ENCODE measurements around the gene RIC8B. TPM values are rescaled to one million over a fixed set of nuclear protein-coding genes. Genes with fewer than 3 reads are reported as not detected.
A peak's percentile ranks its signal among the peaks of the same experiment; 100 is the strongest.

RIC8B gene
- total RNA-seq, 4 donors from 2014 or later: 10.5 to 19.5 (median 16.6) TPM

DNA sequence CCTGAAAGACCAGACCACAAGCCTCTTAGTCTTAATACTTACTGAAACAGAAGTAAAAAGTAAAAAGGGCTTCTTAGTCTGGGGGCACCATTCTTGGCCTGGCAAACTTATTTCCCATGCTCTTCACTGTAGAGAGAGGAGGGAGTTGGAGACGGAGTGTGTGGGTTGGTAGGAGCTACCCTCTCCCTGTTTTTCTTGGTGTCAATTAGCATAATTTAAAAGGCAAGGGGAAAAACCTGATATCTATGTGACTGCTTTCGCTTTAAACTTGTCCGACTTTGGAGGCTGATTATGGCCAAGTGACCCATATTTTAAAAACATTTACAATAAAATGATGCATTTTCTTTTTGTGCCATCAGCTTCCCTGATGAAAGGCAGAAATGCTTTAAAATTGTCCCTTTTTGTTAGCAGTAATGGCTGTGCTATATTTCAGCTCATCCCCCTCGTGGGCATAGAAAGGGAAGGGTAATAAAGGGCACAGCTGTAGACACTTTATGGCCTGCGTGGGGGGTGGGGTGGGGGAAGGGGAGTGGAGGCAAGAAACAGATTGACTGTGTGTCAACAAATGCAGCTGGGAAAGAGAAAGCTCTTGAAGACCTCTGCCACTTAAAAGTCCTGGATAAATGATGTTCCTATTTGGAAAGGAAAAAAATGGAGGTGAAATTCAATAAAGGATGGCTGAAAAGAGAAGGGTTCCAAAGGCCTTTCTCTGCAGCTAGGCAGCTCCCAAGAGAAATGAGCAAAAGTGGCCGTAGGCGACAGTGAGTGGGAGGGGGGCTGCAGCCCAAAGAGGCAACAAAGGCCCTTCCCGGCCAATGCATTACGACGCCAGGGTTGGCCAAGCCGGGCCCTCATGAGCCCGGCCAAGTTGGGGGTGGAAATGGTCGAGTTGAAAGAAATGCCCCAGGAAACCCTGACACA lies 123.8 kb downstream of the RIC8B start:
- intact Hi-C loops (cut with DNase I; ENCODE audit: low total_unique reads): no loop called here
- H3K36me3 ChIP-seq: no peaks in the 10 kb centered on the region
- H3K27ac ChIP-seq: peak overlapping the region in 1 of 4 donors; percentile 11
- H3K27me3 ChIP-seq: peaks cover 4% of the 10 kb centered on the region
- in situ Hi-C loops (cut with MboI; ENCODE audit: low pct_ligation_motif_present in 1 of 4, low pct_unique_long_range_greater_than_20kb in 1 of 4, low sequenced_read_pairs in 3 of 4): no loop called here
- H3K4me1 ChIP-seq: peaks cover 0 to 16% (median 8%) of the 10 kb centered on the region in 4 donors
- TF ChIP-seq POLR2A (IDR thresholded peaks at IDR 0.05) (no peak), CTCF (IDR thresholded peaks at IDR 0.05) (no peak), POLR2AphosphoS5 (IDR thresholded peaks at IDR 0.05) (no peak), EP300 (IDR thresholded peaks at IDR 0.05; ENCODE audit: low read depth) (no peak)
- no peak overlapping the region for H3K4me3 ChIP-seq
- DNase-seq: no peak
- 44 to 48% methylated on average over 6 to 13 of the region's 13 CpGs for whole genome bisulfite sequencing, 2 donors (ENCODE audit: low coverage in 1 of 2)
- H3K9me3 ChIP-seq: no peaks in the 10 kb centered on the region

- intact Hi-C loops (cut with DNase I; ENCODE audit: low total_unique reads) (no loop called here), in situ Hi-C loops (cut with MboI; ENCODE audit: low pct_ligation_motif_present in 1 of 4, low pct_unique_long_range_greater_than_20kb in 1 of 4, low sequenced_read_pairs in 3 of 4) (no loop called here)
- TF ChIP-seq POLR2AphosphoS5 (IDR thresholded peaks at IDR 0.05) (no peak), CTCF (IDR thresholded peaks at IDR 0.05) (no peak), POLR2A (IDR thresholded peaks at IDR 0.05) (no peak), EP300 (IDR thresholded peaks at IDR 0.05; ENCODE audit: low read depth) (no peak)
- H3K36me3 ChIP-seq: no peaks in the 10 kb centered on the region
- H3K27me3 ChIP-seq: peaks cover 6% of the 10 kb centered on the region
- DNase-seq: no peak
- H3K27ac ChIP-seq: no peak overlapping the region
- H3K9me3 ChIP-seq: no peaks in the 10 kb centered on the region
- 88 to 100% methylated on average over 2 to 6 of the region's 6 CpGs for WGBS, 2 donors (ENCODE audit: low coverage in 1 of 2)
- no peak overlapping the region for H3K4me3 ChIP-seq
- peaks cover 0 to 23% (median 9%) of the 10 kb centered on the region in 4 donors for H3K4me1 ChIP-seq
Measured at GRCh38 chr12:106900554-106900953, 126.1 kb downstream of the RIC8B start.

DNA sequence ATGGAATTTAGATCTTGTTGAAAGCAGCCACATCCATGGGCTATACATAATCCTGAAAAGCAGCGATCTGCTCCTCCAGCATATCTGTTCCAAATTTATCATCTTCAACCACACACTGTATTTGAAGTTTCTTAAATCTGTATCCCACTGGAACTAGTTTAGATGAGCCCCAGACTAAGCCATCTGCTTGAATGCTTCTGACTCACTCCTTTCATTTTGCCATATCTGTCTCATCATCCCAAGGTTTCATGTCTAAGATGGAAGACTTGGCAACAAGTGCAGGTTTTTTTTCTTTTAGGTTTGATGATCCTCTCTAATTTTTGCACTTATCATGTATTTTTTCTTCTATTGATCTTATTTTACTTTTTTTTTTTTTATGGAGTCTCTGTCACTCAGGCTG lies 126.8 kb downstream of the RIC8B start:
- Histone ChIP-seq H3K9me3 (no peaks in the 10 kb centered on the region), H3K4me3 (no peak overlapping the region), H3K27me3 (peaks cover 6% of the 10 kb centered on the region), H3K36me3 (no peaks in the 10 kb centered on the region), H3K27ac (no peak overlapping the region), H3K4me1 (peaks cover 0 to 23% (median 9%) of the 10 kb centered on the region in 4 donors)
- no peak for DNase-seq
- in situ Hi-C loops (cut with MboI; ENCODE audit: low pct_ligation_motif_present in 1 of 4, low pct_unique_long_range_greater_than_20kb in 1 of 4, low sequenced_read_pairs in 3 of 4): no loop called here
- intact Hi-C loops (cut with DNase I; ENCODE audit: low total_unique reads): no loop called here
- 86 to 87% methylated on average over 1 of the region's 1 CpG for WGBS, 2 donors (ENCODE audit: low coverage in 1 of 2)
- TF ChIP-seq POLR2A (IDR thresholded peaks at IDR 0.05) (no peak), CTCF (IDR thresholded peaks at IDR 0.05) (no peak), EP300 (IDR thresholded peaks at IDR 0.05; ENCODE audit: low read depth) (no peak), POLR2AphosphoS5 (IDR thresholded peaks at IDR 0.05) (no peak)

DNA sequence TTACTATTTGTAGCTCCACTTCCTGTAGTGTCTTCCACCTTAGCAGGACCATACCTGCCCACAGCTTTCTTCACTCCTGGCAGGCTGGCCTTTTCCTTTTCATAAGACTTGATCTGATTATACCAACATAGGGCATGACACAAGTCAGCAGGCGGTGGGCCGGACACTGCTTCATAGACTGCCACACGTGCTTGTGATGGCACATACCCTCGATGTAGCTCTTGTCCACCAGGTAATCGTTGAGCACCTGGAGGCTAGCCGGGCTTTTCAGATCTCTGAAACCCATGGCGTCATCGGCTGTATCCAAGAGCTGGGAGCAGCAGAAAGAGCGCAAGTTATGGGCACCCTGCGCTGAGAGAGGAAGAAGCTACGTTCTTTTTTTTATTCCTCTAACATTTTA lies 127.6 kb downstream of the RIC8B start:
- 87 to 100% methylated on average over 3 to 11 of the region's 11 CpGs for WGBS, 2 donors (ENCODE audit: low coverage in 1 of 2)
- H3K27ac ChIP-seq: no peak overlapping the region
- in situ Hi-C loops (cut with MboI; ENCODE audit: low pct_ligation_motif_present in 1 of 4, low pct_unique_long_range_greater_than_20kb in 1 of 4, low sequenced_read_pairs in 3 of 4) (no loop called here), intact Hi-C loops (cut with DNase I; ENCODE audit: low total_unique reads) (no loop called here)
- no peaks in the 10 kb centered on the region for H3K9me3 ChIP-seq
- TF ChIP-seq EP300 (IDR thresholded peaks at IDR 0.05; ENCODE audit: low read depth) (no peak), POLR2A (IDR thresholded peaks at IDR 0.05) (no peak), CTCF (IDR thresholded peaks at IDR 0.05) (no peak), POLR2AphosphoS5 (IDR thresholded peaks at IDR 0.05) (no peak)
- DNase-seq: no peak
- no peaks in the 10 kb centered on the region for H3K36me3 ChIP-seq
- H3K4me1 ChIP-seq: peaks cover 0 to 23% (median 9%) of the 10 kb centered on the region in 4 donors
- H3K4me3 ChIP-seq: no peak overlapping the region
- peaks cover 6% of the 10 kb centered on the region for H3K27me3 ChIP-seq

All from transverse colon (tissue), 4 donors.